Spleen (tissue), 7 donors: ENCODE results near the gene DRAP1.

Experiments used
- CTCF ChIP-seq, 11 experiments: fragments of 200-600 bp in 7 of 11; fragments of 450-650 bp in 4 of 11; sonication (generic) in 4 of 11; IDR thresholded peaks in 8 of 11; conservative IDR thresholded peaks in 3 of 11; 1 replicate in 7 of 11; 2 replicates in 4 of 11; pipeline versions ENCODE4 v1.4.0 to v1.8.0; 2016 to 2021; ENCODE audit warnings: antibody characterized with exemption in 11 of 11, inconsistent platforms in 4 of 11, mild to moderate bottlenecking in 1 of 11
- POLR2A ChIP-seq, 3 donors: fragments of 450-650 bp; IDR thresholded peaks; one replicate each; pipeline ENCODE4 v1.5.1; 2017; ENCODE audit warnings: antibody characterized with exemption in 3 of 3, mild to moderate bottlenecking in 1 of 3
- POLR2AphosphoS5 ChIP-seq, 3 donors: sonication (generic); formaldehyde crosslinking; IDR thresholded peaks; one replicate each; pipeline ENCODE4 v1.5.1; 2017; ENCODE audit warnings: antibody characterized with exemption in 3 of 3
- donor health status: DM: no; HTN: no; CAD: no; lungs with moderate emphysema.
- donor health status: DM: no; HTN: no; CAD: no.
- donor health status: DM: no; HTN: no; CAD: no.

- TF ChIP-seq CTCF (IDR thresholded peaks at IDR 0.05 in 8 of 11, conservative IDR thresholded peaks at IDR 0.05 in 3 of 11) (no peak), POLR2A (IDR thresholded peaks at IDR 0.05) (no peak), POLR2AphosphoS5 (IDR thresholded peaks at IDR 0.05) (peak in 2 of 3 donors; percentile 22 to 33)
These were observed 47.2 kb upstream of the DRAP1 start for GRCh38 chr11:65871811-65872548.
